Muscle layer of colon (tissue), 2 donors: ENCODE data around the gene HPSE.

Experiments used
- H3K27ac ChIP-seq: one replicate; pipeline ENCODE4 v1.7.0; 2013; ENCODE audit warnings: low read depth, mild to moderate bottlenecking, low read length, moderate library complexity
- H3K27me3 ChIP-seq, 2 donors: one replicate each; pipeline ENCODE4 v1.7.0; 2013; ENCODE audit warnings: low read length in 2 of 2, mild to moderate bottlenecking in 2 of 2; ENCODE audit not compliant: insufficient read depth in 2 of 2, control insufficient read depth in 1 of 2
- H3K36me3 ChIP-seq: one replicate; pipeline ENCODE4 v1.7.0; 2013; ENCODE audit warnings: mild to moderate bottlenecking, low read length; ENCODE audit not compliant: insufficient read depth
- H3K4me1 ChIP-seq: one replicate; pipeline ENCODE4 v1.7.0; 2013; ENCODE audit warnings: mild to moderate bottlenecking, low read length; ENCODE audit not compliant: insufficient read depth
- H3K4me3 ChIP-seq, 2 donors: one replicate each; pipeline ENCODE4 v1.7.0; 2013; ENCODE audit warnings: low read length in 2 of 2, low read depth in 1 of 2, mild to moderate bottlenecking in 1 of 2, moderate library complexity in 1 of 2
- H3K9ac ChIP-seq: one replicate; pipeline ENCODE4 v1.7.0; 2013; ENCODE audit warnings: low read length
- H3K9me3 ChIP-seq: one replicate; pipeline ENCODE4 v1.7.0; 2013; ENCODE audit warnings: mild to moderate bottlenecking, low read length
- donor health status: abdominal sarcoma.
- donor health status: Adenocarcinoma of cecum.

Gene HPSE

DNA sequence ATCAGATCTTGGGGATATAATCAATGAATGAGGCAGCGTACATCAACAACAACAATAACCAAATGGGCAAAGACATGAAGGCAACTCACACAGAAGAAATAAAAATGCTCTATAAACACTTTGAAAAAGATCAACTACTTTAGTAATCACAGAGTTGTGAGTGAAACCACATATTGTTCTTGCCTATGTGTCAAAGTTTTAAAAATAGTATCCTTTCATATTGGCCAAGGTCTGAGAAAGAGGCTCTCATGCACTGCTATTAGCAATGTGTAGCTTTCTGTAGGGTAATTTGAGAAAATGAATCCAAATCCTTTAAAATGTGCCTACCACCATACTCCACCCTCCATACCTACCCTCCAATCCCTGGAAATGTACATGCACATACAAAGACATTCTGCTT, 75.1 kb downstream of the HPSE start:
- H3K27ac ChIP-seq: no peak overlapping the region
- no peaks in the 10 kb centered on the region for H3K27me3 ChIP-seq
- no peak overlapping the region for H3K4me3 ChIP-seq
- H3K4me1 ChIP-seq: peaks cover 8% of the 10 kb centered on the region
- H3K9me3 ChIP-seq: no peaks in the 10 kb centered on the region
- H3K36me3 ChIP-seq: no peaks in the 10 kb centered on the region
- no peak overlapping the region for H3K9ac ChIP-seq

DNA sequence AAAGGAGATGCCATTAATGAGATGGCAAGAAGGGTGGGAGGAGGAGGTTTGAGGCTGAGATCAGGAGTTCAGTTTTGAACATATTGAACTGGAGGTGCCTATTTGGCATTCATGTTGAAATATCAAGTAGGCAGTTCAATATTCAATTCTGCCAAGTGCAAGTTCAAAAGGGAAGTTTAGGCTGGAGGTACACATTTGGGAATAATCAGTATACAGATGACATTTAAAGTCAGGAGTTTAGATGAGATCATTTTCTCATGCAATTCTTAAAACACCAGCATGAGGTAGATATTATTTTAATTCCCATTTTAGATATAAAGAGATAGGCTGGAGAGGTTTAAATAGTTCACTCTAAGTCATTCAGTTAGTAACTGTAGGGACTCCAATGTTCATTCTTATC, 76.2 kb downstream of the HPSE start:
- Histone ChIP-seq H3K9ac (no peak overlapping the region), H3K9me3 (no peaks in the 10 kb centered on the region), H3K4me3 (no peak overlapping the region), H3K27ac (no peak overlapping the region), H3K36me3 (no peaks in the 10 kb centered on the region), H3K27me3 (no peaks in the 10 kb centered on the region), H3K4me1 (peaks cover 8% of the 10 kb centered on the region)

DNA sequence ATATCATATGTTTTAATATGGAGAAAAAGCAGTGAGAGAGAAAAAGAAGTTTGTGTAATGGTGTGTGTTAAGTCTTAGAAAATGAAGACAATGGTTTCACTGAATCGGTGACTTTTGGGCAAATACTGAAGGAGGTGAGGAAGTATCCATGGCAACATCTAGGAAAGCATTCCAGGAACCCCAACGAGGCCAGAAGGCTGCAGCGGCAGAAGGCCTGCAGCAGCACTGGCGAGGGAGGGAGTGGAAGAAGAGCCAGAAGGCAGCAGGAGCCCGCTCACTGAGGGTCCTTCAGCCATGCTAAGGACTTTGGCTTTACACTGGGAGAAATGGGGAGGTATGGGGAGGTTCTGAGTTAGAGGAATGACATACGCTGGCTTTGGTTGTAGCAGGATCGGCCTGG, 76.8 kb downstream of the HPSE start:
- no peaks in the 10 kb centered on the region for H3K9me3 ChIP-seq
- peaks cover 8% of the 10 kb centered on the region for H3K4me1 ChIP-seq
- H3K27ac ChIP-seq: no peak overlapping the region
- no peak overlapping the region for H3K9ac ChIP-seq
- H3K36me3 ChIP-seq: no peaks in the 10 kb centered on the region
- no peak overlapping the region for H3K4me3 ChIP-seq
- H3K27me3 ChIP-seq: no peaks in the 10 kb centered on the region

DNA sequence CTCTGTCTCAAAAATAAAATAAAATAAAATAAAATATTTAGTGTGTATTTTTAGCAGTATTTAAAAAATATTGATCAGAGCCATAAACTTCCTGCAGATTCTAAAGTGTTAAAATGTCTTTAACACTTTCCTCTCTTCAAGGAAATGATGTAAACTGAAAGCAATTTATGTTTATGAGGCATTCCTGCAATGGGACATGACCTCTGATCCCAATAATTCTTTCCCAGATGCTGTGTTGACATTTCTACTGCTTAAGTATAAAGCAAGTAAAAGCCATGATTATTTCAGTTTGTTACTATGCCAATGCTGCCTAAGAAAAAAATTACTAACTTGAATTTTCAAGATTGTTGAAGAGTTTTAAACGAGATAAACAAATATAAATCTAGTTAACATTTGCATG, 79.1 kb downstream of the HPSE start:
- Histone ChIP-seq H3K9ac (no peak overlapping the region), H3K9me3 (no peaks in the 10 kb centered on the region), H3K36me3 (no peaks in the 10 kb centered on the region), H3K27ac (no peak overlapping the region), H3K4me3 (no peak overlapping the region), H3K4me1 (peaks cover 8% of the 10 kb centered on the region), H3K27me3 (no peaks in the 10 kb centered on the region)

DNA sequence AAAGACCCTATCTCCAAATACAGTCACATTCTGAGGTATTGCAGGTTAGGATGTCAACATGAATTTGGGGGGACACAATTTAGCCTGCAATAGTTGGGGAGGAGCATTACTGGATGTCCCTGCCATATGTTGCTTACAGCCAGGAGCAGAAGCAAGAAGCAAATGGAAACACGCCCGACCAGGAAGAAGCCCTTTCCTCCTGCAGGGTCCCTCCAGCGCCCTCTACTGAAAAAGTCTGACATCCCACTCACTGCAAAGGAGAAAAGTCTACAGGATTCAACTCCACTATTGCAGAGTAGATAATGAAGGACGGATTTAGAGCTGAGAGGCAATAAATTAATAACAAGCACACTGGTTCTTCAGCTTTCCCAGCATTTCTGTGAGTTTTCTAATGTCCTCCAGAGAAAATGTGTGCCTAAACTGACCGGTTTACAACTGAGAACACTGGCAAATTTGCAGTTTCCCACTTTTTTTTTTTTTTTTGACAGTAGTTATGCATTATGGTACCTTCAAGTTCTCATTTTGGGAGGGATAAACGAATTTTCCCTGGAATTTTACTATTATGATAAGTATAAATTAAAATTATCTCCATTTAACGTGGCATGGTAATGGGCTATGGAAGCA, 81.8 kb downstream of the HPSE start:
- H3K9ac ChIP-seq: no peak overlapping the region
- H3K27ac ChIP-seq: no peak overlapping the region
- no peaks in the 10 kb centered on the region for H3K27me3 ChIP-seq
- H3K4me1 ChIP-seq: peaks cover 4% of the 10 kb centered on the region
- no peak overlapping the region for H3K4me3 ChIP-seq
- H3K36me3 ChIP-seq: no peaks in the 10 kb centered on the region
- H3K9me3 ChIP-seq: no peaks in the 10 kb centered on the region

DNA sequence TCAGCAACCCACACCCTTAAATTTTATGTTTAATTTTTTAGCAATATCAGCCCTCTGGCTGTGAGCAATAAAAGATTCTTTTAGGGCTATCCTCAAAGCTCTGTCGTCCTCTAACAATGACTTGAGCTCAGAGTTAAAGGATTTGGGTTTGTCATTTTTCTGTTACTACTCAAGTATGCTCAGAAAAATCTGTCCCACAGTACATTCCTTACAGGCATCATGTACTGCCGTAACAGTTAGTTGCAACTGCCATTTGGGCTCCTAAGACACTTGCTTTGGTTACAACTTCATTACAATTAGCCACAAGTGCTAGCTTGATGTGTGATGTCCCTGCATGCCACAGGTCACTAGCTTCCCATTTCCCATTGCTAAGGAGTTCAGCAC, 83.2 kb downstream of the HPSE start:
- Histone ChIP-seq H3K27ac (no peak overlapping the region), H3K9me3 (no peaks in the 10 kb centered on the region), H3K27me3 (no peaks in the 10 kb centered on the region), H3K4me3 (no peak overlapping the region), H3K36me3 (no peaks in the 10 kb centered on the region), H3K4me1 (no peaks in the 10 kb centered on the region), H3K9ac (no peak overlapping the region)

DNA sequence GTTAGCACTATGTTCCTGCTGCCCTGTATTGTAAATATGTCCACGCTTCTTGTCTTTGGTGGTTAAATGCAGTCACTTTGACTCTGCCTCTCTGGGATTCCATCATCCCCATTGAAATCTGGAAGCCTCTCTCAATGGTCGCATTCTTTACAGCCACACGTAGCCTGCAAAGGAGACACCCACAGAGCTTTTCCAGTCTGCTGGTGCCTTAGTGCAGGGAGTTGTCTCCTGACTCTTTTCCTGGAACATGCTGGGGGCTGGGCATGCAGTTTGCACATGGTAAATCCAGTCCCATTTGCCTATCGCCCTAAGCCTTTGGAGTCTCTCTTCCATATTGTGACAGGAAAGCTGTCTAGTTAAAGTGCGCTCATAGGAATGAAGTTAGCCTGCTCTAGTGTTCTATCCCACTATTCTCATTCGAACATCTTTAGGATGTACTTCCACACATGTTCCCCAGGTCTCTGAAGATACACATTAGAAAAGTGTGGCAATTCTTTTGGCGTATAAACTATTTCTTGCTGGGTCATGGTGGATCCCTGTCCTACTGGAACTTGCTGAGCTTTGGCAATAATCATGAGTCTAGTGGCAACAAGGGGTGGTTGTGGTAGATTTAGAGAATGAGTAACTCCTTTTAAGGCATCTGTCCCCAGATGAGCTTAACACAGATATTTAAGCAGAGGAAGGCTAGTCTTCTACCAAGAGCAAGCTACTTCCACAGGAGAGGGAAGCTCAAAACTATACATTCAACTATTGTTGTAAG, 83.8 kb downstream of the HPSE start:
- H3K36me3 ChIP-seq: no peaks in the 10 kb centered on the region
- no peak overlapping the region for H3K27ac ChIP-seq
- H3K27me3 ChIP-seq: no peaks in the 10 kb centered on the region
- H3K4me1 ChIP-seq: no peaks in the 10 kb centered on the region
- no peak overlapping the region for H3K4me3 ChIP-seq
- H3K9me3 ChIP-seq: no peaks in the 10 kb centered on the region
- no peak overlapping the region for H3K9ac ChIP-seq

DNA sequence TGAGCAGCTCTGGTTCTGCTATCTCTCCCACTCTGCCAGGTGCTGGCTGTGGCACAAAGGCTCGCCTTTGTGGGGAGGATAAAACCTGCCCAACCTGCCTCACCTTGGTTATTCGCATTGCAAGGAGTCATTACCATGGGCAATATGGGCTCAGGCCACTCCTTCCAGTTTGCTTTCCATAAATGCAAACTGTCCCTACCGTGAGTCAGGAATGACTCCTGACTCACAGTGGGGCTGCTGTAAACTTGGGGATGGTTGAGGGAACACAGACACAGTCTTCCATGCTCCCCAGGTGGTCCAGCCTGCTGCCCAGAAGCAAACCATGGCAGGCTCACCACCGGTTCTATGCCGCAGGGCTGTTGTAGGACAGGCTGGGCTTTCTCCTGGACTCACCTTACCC, 86.2 kb downstream of the HPSE start:
- Histone ChIP-seq H3K4me1 (no peaks in the 10 kb centered on the region), H3K9ac (no peak overlapping the region), H3K4me3 (no peak overlapping the region), H3K27ac (no peak overlapping the region), H3K36me3 (no peaks in the 10 kb centered on the region), H3K9me3 (no peaks in the 10 kb centered on the region), H3K27me3 (no peaks in the 10 kb centered on the region)

DNA sequence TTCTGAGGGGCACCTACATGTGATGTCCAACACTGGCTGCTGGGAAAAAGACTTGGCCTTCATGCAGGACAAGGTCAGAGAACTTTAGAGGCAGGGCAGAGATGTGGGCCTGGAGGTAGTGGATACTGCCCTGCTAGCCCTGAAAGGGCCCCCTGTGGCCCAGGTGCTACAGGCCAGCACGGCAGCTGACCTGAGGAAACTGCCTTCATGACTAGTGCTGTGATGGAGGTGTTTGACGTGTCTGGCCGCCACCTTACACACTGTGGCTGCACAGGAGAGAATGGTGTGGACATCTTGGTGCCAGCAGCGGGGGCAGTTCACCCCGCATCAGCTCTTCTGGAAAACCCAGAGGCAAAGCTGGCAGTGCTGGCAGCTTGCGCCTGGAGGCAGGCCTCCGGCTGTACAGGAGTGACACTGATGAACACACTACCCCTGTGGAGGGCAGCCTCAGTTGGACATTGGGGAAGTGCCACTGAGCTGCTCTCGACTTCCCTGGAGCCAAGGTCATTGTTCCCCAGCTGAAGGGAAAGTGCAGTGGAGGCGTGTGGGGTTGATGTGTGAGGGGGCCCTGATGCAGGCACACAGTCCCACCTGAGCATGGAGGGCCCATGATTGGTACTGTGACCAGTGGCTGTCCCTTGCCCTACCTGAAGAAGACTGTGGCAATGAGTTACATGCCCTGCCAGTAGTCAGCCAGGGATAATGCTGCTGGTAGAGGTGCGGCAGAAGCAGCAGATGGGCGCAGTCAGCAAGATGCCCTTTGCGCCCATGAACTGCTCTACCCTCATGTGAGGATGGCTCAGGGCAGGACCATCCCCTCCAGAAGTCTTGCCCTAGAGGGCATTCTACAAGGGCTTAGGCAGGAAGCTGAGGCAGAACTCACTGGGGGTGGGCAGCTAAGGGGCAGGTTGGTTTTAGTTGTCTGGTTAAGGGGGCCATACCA, 87.0 kb downstream of the HPSE start:
- Histone ChIP-seq H3K9ac (no peak overlapping the region), H3K27ac (no peak overlapping the region)

More for the DNA sequence above, 87.0 kb downstream of the HPSE start:
- Histone ChIP-seq H3K9me3 (no peaks in the 10 kb centered on the region), H3K4me3 (no peak overlapping the region), H3K36me3 (no peaks in the 10 kb centered on the region), H3K4me1 (no peaks in the 10 kb centered on the region), H3K27me3 (no peaks in the 10 kb centered on the region)
